ENCODE data around the gene SPIRE1.
"Not testable (repeated sequence)": the region's sequence is repeated elsewhere in the genome, so short reads cannot be mapped to it uniquely, and the experiment has no call there.

Gene SPIRE1

DNA sequence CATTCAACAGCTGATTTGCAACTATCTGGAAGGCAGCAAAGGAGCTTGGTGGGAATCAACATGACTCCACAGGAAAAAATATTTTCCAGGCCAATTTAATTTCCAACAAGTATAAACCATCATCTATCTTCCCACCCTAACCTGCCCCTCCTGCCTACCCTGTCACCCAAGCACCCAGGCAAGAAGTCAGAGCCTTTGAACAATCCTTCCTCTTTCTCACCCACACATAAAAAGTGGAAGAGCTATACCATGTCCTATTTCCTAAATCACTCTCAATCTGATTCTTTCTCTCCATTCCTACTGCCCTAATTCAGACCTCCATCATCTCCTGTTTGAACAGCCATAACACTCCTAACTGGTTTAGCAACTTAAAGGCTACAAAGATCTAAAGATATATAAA lies 12.7 kb downstream of the SPIRE1 start:
- TF ChIP-seq, protein P1, sequence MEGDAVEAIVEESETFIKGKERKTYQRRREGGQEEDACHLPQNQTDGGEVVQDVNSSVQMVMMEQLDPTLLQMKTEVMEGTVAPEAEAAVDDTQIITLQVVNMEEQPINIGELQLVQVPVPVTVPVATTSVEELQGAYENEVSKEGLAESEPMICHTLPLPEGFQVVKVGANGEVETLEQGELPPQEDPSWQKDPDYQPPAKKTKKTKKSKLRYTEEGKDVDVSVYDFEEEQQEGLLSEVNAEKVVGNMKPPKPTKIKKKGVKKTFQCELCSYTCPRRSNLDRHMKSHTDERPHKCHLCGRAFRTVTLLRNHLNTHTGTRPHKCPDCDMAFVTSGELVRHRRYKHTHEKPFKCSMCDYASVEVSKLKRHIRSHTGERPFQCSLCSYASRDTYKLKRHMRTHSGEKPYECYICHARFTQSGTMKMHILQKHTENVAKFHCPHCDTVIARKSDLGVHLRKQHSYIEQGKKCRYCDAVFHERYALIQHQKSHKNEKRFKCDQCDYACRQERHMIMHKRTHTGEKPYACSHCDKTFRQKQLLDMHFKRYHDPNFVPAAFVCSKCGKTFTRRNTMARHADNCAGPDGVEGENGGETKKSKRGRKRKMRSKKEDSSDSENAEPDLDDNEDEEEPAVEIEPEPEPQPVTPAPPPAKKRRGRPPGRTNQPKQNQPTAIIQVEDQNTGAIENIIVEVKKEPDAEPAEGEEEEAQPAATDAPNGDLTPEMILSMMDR (conservative IDR thresholded peaks at IDR 0.05), result no peak
- peak overlapping the region; percentile 59 for H3K27ac ChIP-seq

DNA sequence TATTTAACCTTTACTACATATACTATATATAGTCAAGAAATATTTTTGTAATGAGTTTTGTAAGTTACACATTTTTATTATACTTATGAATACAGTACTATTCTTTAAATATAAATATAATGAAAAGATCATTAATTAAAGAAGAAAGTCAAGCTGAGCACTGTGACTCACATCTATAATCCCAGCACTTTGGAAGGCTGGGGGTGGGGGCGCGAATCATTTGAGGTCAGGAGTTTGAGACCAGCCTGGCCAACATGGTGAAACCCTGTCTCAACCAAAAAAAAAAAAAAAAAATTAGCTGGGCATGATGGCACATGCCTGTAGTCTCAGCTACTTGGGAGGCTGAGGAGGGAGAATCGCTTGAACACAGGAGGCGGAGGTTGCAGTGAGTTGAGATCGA lies 14.2 kb downstream of the SPIRE1 start:
- not testable (repeated sequence) for H3K27ac ChIP-seq

DNA sequence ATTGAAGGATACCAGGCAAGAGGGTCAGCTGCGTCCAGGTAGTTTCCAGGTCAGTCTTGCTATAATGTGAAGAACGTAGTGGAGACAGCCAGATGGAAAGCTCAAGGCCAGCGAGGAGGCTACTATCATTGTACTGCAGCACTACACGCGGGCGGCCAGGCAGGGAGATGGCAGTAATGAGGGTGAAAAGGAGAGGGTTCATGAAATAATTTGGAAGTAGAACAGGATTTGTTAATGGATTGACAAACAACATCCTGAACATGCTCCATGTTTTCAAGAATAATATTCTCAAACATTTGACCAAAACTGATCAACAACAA lies 17.1 kb downstream of the SPIRE1 start:
- no peak overlapping the region for H3K27ac ChIP-seq
- TF ChIP-seq, protein P1 (conservative IDR thresholded peaks at IDR 0.05), result no peak

DNA sequence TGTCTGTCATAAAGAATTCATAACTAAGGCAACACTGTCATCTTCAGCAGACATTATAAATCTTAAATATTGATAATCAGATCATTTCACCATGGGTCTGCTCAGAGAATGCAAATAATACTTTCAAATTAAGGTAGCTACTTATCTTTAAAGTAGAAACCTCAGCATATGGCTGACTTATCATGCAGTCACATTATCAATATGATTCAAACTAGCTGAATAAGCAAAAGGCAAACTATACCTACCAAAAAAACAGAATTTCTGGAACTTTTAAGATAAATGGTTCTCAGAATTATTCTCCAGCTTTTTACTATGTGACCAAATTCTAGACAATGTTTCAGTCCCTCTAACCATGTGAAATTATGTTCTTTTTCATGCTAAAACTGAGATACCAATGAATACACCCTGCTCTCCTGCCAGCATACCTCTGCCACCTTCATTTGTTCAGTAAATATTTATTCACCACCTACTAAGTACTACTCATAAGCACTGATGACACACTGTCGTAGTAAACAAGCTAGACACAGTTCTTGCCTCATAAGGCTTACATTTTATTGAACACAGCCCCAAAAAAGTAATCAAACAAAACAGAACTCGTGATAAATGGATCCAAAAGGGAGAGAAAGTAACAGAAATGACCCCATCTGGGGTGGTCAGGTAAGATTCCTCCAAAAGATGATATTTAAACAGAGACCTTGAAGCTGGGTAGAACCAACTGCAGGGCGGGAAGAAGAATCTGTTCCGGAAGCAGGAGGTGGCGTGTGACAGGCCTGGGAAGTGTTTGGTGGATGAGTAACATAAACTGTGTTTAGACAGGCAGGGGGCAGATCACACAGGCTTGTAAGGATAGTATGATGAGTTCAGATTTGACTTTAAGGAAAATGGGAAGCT lies 17.7 kb downstream of the SPIRE1 start:
- TF ChIP-seq, protein P1 (conservative IDR thresholded peaks at IDR 0.05), result no peak
- no peak overlapping the region for H3K27ac ChIP-seq

DNA sequence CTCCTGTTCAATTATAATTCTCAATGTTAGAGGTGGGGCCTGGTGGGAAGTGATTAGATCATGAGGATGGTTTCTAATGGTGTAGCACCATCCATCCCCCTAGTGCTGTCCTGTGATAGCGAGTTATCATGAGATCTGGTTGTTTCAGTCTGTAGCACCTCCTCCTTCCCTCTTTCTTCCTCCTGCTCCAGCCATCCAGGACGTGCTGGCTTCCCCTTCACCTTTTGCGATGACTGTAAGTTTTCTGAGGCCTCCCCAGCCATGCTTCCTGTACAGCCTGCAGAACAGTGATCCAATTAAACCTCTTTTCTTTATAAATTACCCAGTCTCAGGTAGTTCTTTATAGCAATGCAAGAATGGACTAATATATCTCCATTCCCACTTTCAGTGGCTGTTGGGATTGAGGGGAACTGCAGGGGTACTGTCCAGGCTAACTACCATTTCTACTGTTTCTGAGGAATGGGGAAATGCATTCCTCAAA lies 19.2 kb downstream of the SPIRE1 start:
- TF ChIP-seq, protein P1 (conservative IDR thresholded peaks at IDR 0.05), result no peak
- H3K27ac ChIP-seq, result no peak overlapping the region

DNA sequence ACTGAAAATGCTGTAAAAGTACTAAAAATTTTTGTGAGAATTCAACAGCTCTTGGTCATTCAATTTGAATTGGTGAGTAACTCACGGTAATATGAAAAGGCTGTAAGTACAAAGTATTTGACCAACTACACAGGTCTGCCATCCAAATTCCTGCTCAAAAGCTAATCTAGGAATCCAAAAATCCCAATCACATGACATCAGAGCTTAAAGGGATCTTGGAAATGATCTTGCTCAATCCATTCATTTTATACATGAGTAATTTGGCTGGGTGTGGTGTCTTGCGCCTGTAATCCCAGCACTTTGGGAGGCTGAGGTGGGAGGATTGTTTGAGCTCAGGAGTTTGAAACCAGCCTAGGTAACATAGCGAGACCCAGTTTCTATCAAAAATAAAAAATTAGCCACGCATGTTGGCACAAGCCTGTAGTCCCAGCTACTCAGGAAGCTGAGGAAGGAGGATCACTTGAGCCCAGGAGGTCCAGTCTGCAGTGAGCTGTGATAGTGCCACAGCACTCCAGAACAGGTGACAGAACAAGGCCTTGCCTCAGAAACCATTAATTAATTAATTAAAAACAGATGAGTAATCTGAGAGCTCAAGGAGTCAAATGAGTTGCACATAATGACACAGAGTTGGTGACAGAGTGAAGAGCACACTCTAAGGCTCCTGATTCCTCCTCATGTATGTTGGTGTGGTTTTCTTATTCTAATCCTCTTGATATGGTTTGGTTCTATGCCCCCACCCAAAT lies 19.8 kb downstream of the SPIRE1 start:
- H3K27ac ChIP-seq, result no peak overlapping the region
- TF ChIP-seq, protein P1 (conservative IDR thresholded peaks at IDR 0.05), result no peak

DNA sequence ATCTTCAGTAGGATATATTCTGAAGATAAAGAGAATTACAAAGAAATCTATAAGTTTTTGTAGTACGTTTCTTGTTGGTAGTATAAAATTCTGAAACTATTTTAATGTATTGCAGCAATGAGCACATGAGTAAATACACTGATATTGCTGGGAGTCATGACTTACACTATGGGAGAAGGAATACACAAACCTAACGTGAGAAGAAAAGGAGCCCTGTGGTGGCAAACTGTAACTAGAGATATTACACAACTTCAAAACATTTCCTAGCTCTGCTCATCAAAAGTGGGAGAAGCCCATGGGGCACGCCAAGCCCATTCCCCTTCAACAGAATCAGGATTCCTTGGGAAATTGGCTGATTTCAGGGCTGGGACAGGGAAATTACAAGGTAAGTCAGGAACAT lies 20.5 kb downstream of the SPIRE1 start:
- no peak overlapping the region for H3K27ac ChIP-seq
- TF ChIP-seq, protein P1 (conservative IDR thresholded peaks at IDR 0.05), result no peak

Measured in VCaP (cell line).